ENCODE results near the gene SLC25A43. TPM values are rescaled to one million over a fixed set of nuclear protein-coding genes. Genes with fewer than 3 reads are reported as not detected.

SLC25A43 gene
- total and polyA plus RNA-seq, 2 of the 8 experiments (the other 6 are each of a cell fraction or from before 2014, with no cell fraction given): 3.1 to 5.8 TPM

DNA sequence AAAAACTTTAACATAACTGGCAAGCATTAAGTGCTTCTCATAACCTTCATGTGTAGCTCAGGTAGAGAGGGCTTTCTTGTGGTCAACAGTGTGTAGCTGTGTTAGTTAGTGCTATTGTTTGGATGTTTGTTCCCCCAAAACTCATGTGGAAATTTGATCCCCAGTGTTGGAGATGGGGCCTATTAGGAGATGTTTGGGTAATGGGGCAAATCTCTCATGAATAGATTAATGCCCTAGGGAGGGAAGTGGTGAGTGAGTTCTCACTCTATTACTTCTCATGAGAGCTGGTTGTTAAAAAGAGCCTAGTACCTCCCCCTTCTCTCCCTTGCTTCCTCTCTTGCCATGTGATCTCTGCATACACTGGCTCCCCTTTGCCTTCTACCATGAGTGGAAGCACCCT lies 16.5 kb upstream of the SLC25A43 start:
- Histone ChIP-seq H3K9me3 (ENCODE audit: insufficient read depth in 2 of 2, low read depth in 1 of 2, low read length in 1 of 2) (no peaks in the 10 kb centered on the region; a peak in 1 of 4 replicates), H3K79me1 (ENCODE audit: low read depth, low read length) (no peaks in the 10 kb centered on the region), H3K4me2 (ENCODE audit: insufficient read depth in 1 of 2, low read depth in 2 of 2, low read length in 2 of 2) (no peak overlapping the region), H3K36me3 (ENCODE audit: control insufficient read depth in 2 of 4, insufficient read depth in 4 of 4, low read length in 3 of 4) (no peaks in the 10 kb centered on the region), H4K8ac (ENCODE audit: extremely low read depth, insufficient read depth, low read length) (no peak overlapping the region), H2BK120ac (replicated peaks; ENCODE audit: low read depth, low read length) (no peak overlapping the region), H3K27me3 (replicated peaks in 1 of 4; ENCODE audit: control insufficient read depth in 3 of 4, extremely low read depth in 1 of 4, insufficient read depth in 3 of 4, low read length in 3 of 4) (no peaks in the 10 kb centered on the region), H3K79me2 (ENCODE audit: control insufficient read depth in 1 of 2, insufficient read depth in 2 of 2, low read length in 2 of 2) (no peaks in the 10 kb centered on the region), H2BK15ac (ENCODE audit: low read length) (no peak overlapping the region), H3K56ac (replicated peaks; ENCODE audit: insufficient read length, low read depth, low read length) (no peak overlapping the region), H2AK5ac (ENCODE audit: low read depth, low read length) (no peak overlapping the region), H3K14ac (ENCODE audit: insufficient read length) (no peak overlapping the region), H3K4me1 (replicated peaks in 1 of 4; ENCODE audit: control insufficient read depth in 3 of 4, insufficient read depth in 4 of 4, low read length in 3 of 4) (no peaks in the 10 kb centered on the region), H2AFZ (ENCODE audit: low read length) (no peak overlapping the region), H4K5ac (ENCODE audit: insufficient read length, low read depth, low read length) (no peak overlapping the region), H3K23me2 (ENCODE audit: low read depth, low read length) (no peaks in the 10 kb centered on the region), H3K4ac (replicated peaks; ENCODE audit: insufficient read length, low read depth, low read length) (no peak overlapping the region), H3K4me3 (ENCODE audit: extremely low read depth in 1 of 4, insufficient read depth in 2 of 4, low read depth in 3 of 4, low read length in 4 of 4) (no peak overlapping the region), H2BK12ac (ENCODE audit: low read depth, low read length) (no peak overlapping the region), H3K27ac (ENCODE audit: low read depth, low read length) (no peak overlapping the region), H3K23ac (ENCODE audit: insufficient read length) (no peak overlapping the region), H2BK5ac (ENCODE audit: low read depth, low read length) (no peak overlapping the region), H2BK20ac (ENCODE audit: low read length) (no peak overlapping the region), H4K20me1 (replicated peaks in 1 of 2; ENCODE audit: control insufficient read depth in 1 of 2, insufficient read depth in 2 of 2, low read length in 2 of 2) (no peaks in the 10 kb centered on the region), H3K18ac (ENCODE audit: extremely low read depth, low read length) (no peak overlapping the region), H4K91ac (replicated peaks; ENCODE audit: insufficient read length, low read length) (no peak overlapping the region), H3K9ac (replicated peaks in 1 of 4; ENCODE audit: extremely low read depth in 1 of 4, low read depth in 3 of 4, low read length in 3 of 4) (no peak overlapping the region)
- no peak for FAIRE-seq
- CTCF ChIA-PET (ENCODE audit: partially characterized antibody): interaction anchor here (0.6 kb wide), 1 partner anchor 134 kb away, joined by 3 read pairs; no protein-coding TSS in a partner anchor
- POLR2A ChIA-PET (ENCODE audit: partially characterized antibody): no interaction called here
- TF ChIP-seq, protein P1, sequence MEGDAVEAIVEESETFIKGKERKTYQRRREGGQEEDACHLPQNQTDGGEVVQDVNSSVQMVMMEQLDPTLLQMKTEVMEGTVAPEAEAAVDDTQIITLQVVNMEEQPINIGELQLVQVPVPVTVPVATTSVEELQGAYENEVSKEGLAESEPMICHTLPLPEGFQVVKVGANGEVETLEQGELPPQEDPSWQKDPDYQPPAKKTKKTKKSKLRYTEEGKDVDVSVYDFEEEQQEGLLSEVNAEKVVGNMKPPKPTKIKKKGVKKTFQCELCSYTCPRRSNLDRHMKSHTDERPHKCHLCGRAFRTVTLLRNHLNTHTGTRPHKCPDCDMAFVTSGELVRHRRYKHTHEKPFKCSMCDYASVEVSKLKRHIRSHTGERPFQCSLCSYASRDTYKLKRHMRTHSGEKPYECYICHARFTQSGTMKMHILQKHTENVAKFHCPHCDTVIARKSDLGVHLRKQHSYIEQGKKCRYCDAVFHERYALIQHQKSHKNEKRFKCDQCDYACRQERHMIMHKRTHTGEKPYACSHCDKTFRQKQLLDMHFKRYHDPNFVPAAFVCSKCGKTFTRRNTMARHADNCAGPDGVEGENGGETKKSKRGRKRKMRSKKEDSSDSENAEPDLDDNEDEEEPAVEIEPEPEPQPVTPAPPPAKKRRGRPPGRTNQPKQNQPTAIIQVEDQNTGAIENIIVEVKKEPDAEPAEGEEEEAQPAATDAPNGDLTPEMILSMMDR (IDR thresholded peaks at IDR 0.05; ENCODE audit: control extremely low read depth in 1 of 3, insufficient read depth in 1 of 3, low read depth in 1 of 3, low read length in 3 of 3): no peak
- TF ChIP-seq RFX5 (IDR thresholded peaks at IDR 0.05; ENCODE audit: borderline replicate concordance, low read depth, low read length) (no peak), MAFK (IDR thresholded peaks at IDR 0.05; ENCODE audit: low read depth, low read length) (no peak), KDM4A (IDR thresholded peaks at IDR 0.05; ENCODE audit: low read depth, low read length, severe bottlenecking) (no peak)
- TF ChIP-seq, protein P2, sequence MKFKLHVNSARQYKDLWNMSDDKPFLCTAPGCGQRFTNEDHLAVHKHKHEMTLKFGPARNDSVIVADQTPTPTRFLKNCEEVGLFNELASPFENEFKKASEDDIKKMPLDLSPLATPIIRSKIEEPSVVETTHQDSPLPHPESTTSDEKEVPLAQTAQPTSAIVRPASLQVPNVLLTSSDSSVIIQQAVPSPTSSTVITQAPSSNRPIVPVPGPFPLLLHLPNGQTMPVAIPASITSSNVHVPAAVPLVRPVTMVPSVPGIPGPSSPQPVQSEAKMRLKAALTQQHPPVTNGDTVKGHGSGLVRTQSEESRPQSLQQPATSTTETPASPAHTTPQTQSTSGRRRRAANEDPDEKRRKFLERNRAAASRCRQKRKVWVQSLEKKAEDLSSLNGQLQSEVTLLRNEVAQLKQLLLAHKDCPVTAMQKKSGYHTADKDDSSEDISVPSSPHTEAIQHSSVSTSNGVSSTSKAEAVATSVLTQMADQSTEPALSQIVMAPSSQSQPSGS (IDR thresholded peaks at IDR 0.05; ENCODE audit: low read length): no peak
- DNase-seq (ENCODE audit: low read depth in 1 of 2, low spot score in 2 of 2): no peak
